ENCODE measurements around the gene LPAR1. TPM values are rescaled to one million over a fixed set of nuclear protein-coding genes. Genes with fewer than 3 reads are reported as not detected.

Gene LPAR1
- total RNA-seq (2021; fragmentation: NEBNext Ultra II Directional; extraction: Animal tissue kit (Norgen Biotek cat#: 25700)) (3.4 and 3.8 TPM in 2 replicates), polyA plus RNA-seq (2011; rRNA removed) (2.8 and 5.1 TPM in 2 replicates), polyA minus RNA-seq (2011; rRNA and poly(A)+ RNA removed) (12.5 and 18.7 TPM in 2 replicates)
- 3.2 TPM for polyA plus RNA-seq (2011; cell fraction: cytosol; rRNA removed)
- polyA plus RNA-seq (2011; cell fraction: nucleus; rRNA removed), result 4.6 TPM
- polyA plus RNA-seq (2012, experiment 1 of 2), result 1.6 to 3.0 TPM (median 2.5 TPM) in 4 replicates
- polyA plus RNA-seq (2012, experiment 2 of 2), result 0.38 TPM
- 2.7 TPM for polyA plus RNA-seq (2013, experiment 1 of 2)
- polyA plus RNA-seq (2013, experiment 2 of 2), result 2.7 TPM
- polyA minus RNA-seq (2011; cell fraction: cytosol; rRNA and poly(A)+ RNA removed), result 2.4 TPM
- polyA minus RNA-seq (2011; cell fraction: nucleus; rRNA and poly(A)+ RNA removed), result 15.3 TPM
- long read RNA-seq, experiment 1, partial matches to known transcripts, result 0 of 2 reads
- long read RNA-seq, experiment 1, other reads (novel, unspliced or antisense), result 2 of 2 reads
- long read RNA-seq, experiment 2, result 0 reads

- Histone ChIP-seq H3K9ac (replicated peaks in 1 of 4; ENCODE audit: extremely low read depth in 1 of 4, low read depth in 3 of 4, low read length in 3 of 4) (peak within 1 kb of the TSS in 3 of 4 experiments; percentile 13 to 74 (median 52); a peak in 4 of 7 replicates), H2AK5ac (ENCODE audit: low read depth, low read length) (no peak within 1 kb of the TSS), H4K8ac (ENCODE audit: extremely low read depth, insufficient read depth, low read length) (peak within 1 kb of the TSS; percentile 36), H2BK120ac (replicated peaks; ENCODE audit: low read depth, low read length) (no peak within 1 kb of the TSS), H3K27me3 (replicated peaks in 1 of 4; ENCODE audit: control insufficient read depth in 3 of 4, extremely low read depth in 1 of 4, insufficient read depth in 3 of 4, low read length in 3 of 4) (peaks cover 3 to 18% (median 12%) of the 10 kb centered on the region in 4 experiments), H4K91ac (replicated peaks; ENCODE audit: insufficient read length, low read length) (no peak within 1 kb of the TSS), H2BK15ac (ENCODE audit: low read length) (no peak within 1 kb of the TSS), H2AFZ (ENCODE audit: low read length) (peak within 1 kb of the TSS; percentile 80), H3K14ac (ENCODE audit: insufficient read length) (no peak within 1 kb of the TSS), H2BK20ac (ENCODE audit: low read length) (no peak within 1 kb of the TSS), H3K18ac (ENCODE audit: extremely low read depth, low read length) (peak within 1 kb of the TSS; percentile 75), H3K23ac (ENCODE audit: insufficient read length) (no peak within 1 kb of the TSS), H3K23me2 (ENCODE audit: low read depth, low read length) (peaks cover 15% of the 10 kb centered on the region; the same call in 1 of the 2 replicates), H3K4me2 (ENCODE audit: insufficient read depth in 1 of 2, low read depth in 2 of 2, low read length in 2 of 2) (peak within 1 kb of the TSS; percentile 91 to 92), H3K36me3 (ENCODE audit: control insufficient read depth in 2 of 4, insufficient read depth in 4 of 4, low read length in 3 of 4) (no peaks in the 10 kb centered on the region), H3K79me2 (ENCODE audit: control insufficient read depth in 1 of 2, insufficient read depth in 2 of 2, low read length in 2 of 2) (no peaks in the 10 kb centered on the region), H4K20me1 (replicated peaks in 1 of 2; ENCODE audit: control insufficient read depth in 1 of 2, insufficient read depth in 2 of 2, low read length in 2 of 2) (no peaks in the 10 kb centered on the region), H3K4me3 (ENCODE audit: extremely low read depth in 1 of 4, insufficient read depth in 2 of 4, low read depth in 3 of 4, low read length in 4 of 4) (peak within 1 kb of the TSS; percentile 60 to 92 (median 66)), H3K27ac (ENCODE audit: low read depth, low read length) (no peak within 1 kb of the TSS), H2BK5ac (ENCODE audit: low read depth, low read length) (no peak within 1 kb of the TSS), H2BK12ac (ENCODE audit: low read depth, low read length) (no peak within 1 kb of the TSS), H3K4me1 (replicated peaks in 1 of 4; ENCODE audit: control insufficient read depth in 3 of 4, insufficient read depth in 4 of 4, low read length in 3 of 4) (peaks cover 0 to 7% (median under 1%) of the 10 kb centered on the region in 4 experiments; a peak in 2 of 7 replicates), H3K56ac (replicated peaks; ENCODE audit: insufficient read length, low read depth, low read length) (no peak within 1 kb of the TSS), H4K5ac (ENCODE audit: insufficient read length, low read depth, low read length) (no peak within 1 kb of the TSS), H3K79me1 (ENCODE audit: low read depth, low read length) (no peaks in the 10 kb centered on the region), H3K9me3 (ENCODE audit: insufficient read depth in 2 of 2, low read depth in 1 of 2, low read length in 1 of 2) (no peaks in the 10 kb centered on the region), H3K4ac (replicated peaks; ENCODE audit: insufficient read length, low read depth, low read length) (no peak within 1 kb of the TSS)
- 8% methylated on average over 24 of the region's 72 CpGs; no CpG with 5 or more reads in 1 of the 2 experiments for WGBS, 2 experiments (ENCODE audit: extremely low coverage in 1 of 2, insufficient coverage in 1 of 2, insufficient read length in 1 of 2, insufficient replicate concordance in 2 of 2, low coverage in 1 of 2, low lambda C conversion rate in 2 of 2, missing lambda C conversion rate in 1 of 2)
- no peak for FAIRE-seq
- POLR2A ChIA-PET (ENCODE audit: partially characterized antibody), result interaction anchor here (0.6 kb wide), 1 partner anchor 469 kb away, joined by 4 read pairs; no protein-coding TSS in a partner anchor
- CTCF ChIA-PET (ENCODE audit: partially characterized antibody), result interaction anchor here (0.6 to 1.3 kb wide), 7 partner anchors 10 to 1067 kb away, joined by 3 to 4 read pairs (median 3); no protein-coding TSS in a partner anchor
- peak in 1 of 2 experiments; percentile 72 for DNase-seq (ENCODE audit: low read depth in 1 of 2, low spot score in 2 of 2)
- TF ChIP-seq PHF8 (conservative IDR thresholded peaks at IDR 0.05; ENCODE audit: low read depth, low read length) (no peak; the same call in 1 of the 2 replicates), RNF2 (IDR thresholded peaks at IDR 0.05; ENCODE audit: borderline replicate concordance, low read depth, low read length, missing control alignments, poor library complexity, severe bottlenecking) (no peak), SIX5 (IDR thresholded peaks at IDR 0.05; ENCODE audit: low read depth, low read length) (no peak), SP2 (IDR thresholded peaks at IDR 0.05; ENCODE audit: low read length) (no peak), KDM4A (IDR thresholded peaks at IDR 0.05; ENCODE audit: low read depth, low read length, severe bottlenecking) (peak; percentile 90), POLR2AphosphoS5 (IDR thresholded peaks at IDR 0.05; ENCODE audit: low read depth, low read length) (no peak), SUZ12 (IDR thresholded peaks at IDR 0.05; ENCODE audit: low read length) (peak; percentile 52), POU5F1 (IDR thresholded peaks at IDR 0.05; ENCODE audit: low read depth, low read length) (no peak), SRF (IDR thresholded peaks at IDR 0.05; ENCODE audit: low read depth, low read length) (no peak)
These were observed at the start of gene LPAR1 for GRCh38 chr9:111038331-111039230. LPAR1 (minus strand) TSS chr9:111038470; CDS start chr9:110972117, 66,353 bp downstream.
